B cell (primary cell): ENCODE measurements around the gene TSPAN17. TPM values are rescaled to one million over a fixed set of nuclear protein-coding genes. Genes with fewer than 3 reads are reported as not detected.

Experiments used
- ATAC-seq: fragments of 200-7000 bp; cut with Tn5 transposase; one replicate; pipeline ENCODE4 v1.10.0; 2021; ENCODE audit warnings: low read depth, mild to moderate bottlenecking, moderate number of reproducible peaks, moderate library complexity
- CTCF ChIA-PET: fragments of 350-600 bp; sonication (Branson Sonifier 250); formaldehyde crosslinking; loops from one replicate; lab custom pipeline; 2021; ENCODE audit warnings: antibody characterized with exemption, inconsistent platforms; lab: Charles Lee
- POLR2A ChIA-PET: fragments of 350-600 bp; sonication (Branson Sonifier 250); formaldehyde crosslinking; loops from one replicate; lab custom pipeline; 2021; ENCODE audit warnings: antibody characterized with exemption; lab: Charles Lee
- DNase-seq: peaks from one replicate; pipeline ENCODE4 v3.0.0; 2013
- H2AFZ ChIP-seq: 2 replicates; pipeline ENCODE4 v1.6.1; 2012; ENCODE audit warnings: mild to moderate bottlenecking, low read depth, low read length; ENCODE audit not compliant: insufficient read depth, poor library complexity, severe bottlenecking
- H3K27ac ChIP-seq, 2 donors: 1 replicate in 1 of 2; 2 replicates in 1 of 2; pipeline ENCODE4 v1.5.1; 2012 to 2013; ENCODE audit warnings: low read length in 2 of 2, mild to moderate bottlenecking in 2 of 2, moderate library complexity in 1 of 2
- H3K27me3 ChIP-seq, 4 experiments: fragments of 200-600 bp in 1 of 4; sonication (generic) in 1 of 4; replicated peaks in 1 of 4; 1 replicate in 2 of 4; 2 replicates in 2 of 4; pipeline versions ENCODE4 v1.6.1 to v1.7.0; 2013 to 2016; ENCODE audit warnings: low read length in 3 of 4, mild to moderate bottlenecking in 2 of 4, mixed read lengths in 1 of 4, moderate library complexity in 1 of 4; ENCODE audit not compliant: insufficient read depth in 4 of 4, control insufficient read depth in 3 of 4; ENCODE audit errors: control extremely low read depth in 1 of 4
- H3K36me3 ChIP-seq, 2 experiments: replicated peaks in 1 of 2; 1 replicate in 1 of 2; 2 replicates in 1 of 2; pipeline versions ENCODE4 v1.6.1 to v1.7.1; 2013; ENCODE audit warnings: low read length in 1 of 2; ENCODE audit not compliant: insufficient read depth in 2 of 2, control insufficient read depth in 1 of 2; ENCODE audit errors: control extremely low read depth in 1 of 2, extremely low read depth in 1 of 2
- H3K4me1 ChIP-seq, 2 donors: fragments of 200-600 bp in 1 of 2; sonication (generic) in 1 of 2; 1 replicate in 1 of 2; 2 replicates in 1 of 2; pipeline versions ENCODE4 v1.5.1 to v1.6.1; 2013 to 2017; ENCODE audit warnings: low read length in 2 of 2; ENCODE audit not compliant: control insufficient read depth in 2 of 2, insufficient read depth in 2 of 2
- H3K4me2 ChIP-seq: replicated peaks from 2 replicates; pipeline ENCODE3; 2012; ENCODE audit warnings: mild to moderate bottlenecking, low read depth, low read length; ENCODE audit not compliant: poor library complexity, severe bottlenecking
- H3K4me3 ChIP-seq, 5 experiments: fragments of 200-600 bp in 1 of 5; sonication (generic) in 1 of 5; 1 replicate in 3 of 5; 2 replicates in 2 of 5; pipeline versions ENCODE4 v1.5.1 to v1.7.0; 2011 to 2016; ENCODE audit warnings: low read length in 4 of 5, mild to moderate bottlenecking in 4 of 5, low read depth in 2 of 5, control low read depth in 1 of 5, moderate library complexity in 1 of 5; ENCODE audit not compliant: insufficient read depth in 1 of 5; ENCODE audit errors: control extremely low read depth in 1 of 5, extremely low read depth in 1 of 5
- H3K79me2 ChIP-seq: fragments of 200-600 bp; sonication (generic); one replicate; pipeline ENCODE4 v1.6.0; 2016; ENCODE audit warnings: low read length; ENCODE audit not compliant: control insufficient read depth, insufficient read depth
- H3K9ac ChIP-seq: fragments of 200-600 bp; sonication (generic); 2 replicates; pipeline ENCODE4 v1.6.1; 2017; ENCODE audit warnings: mild to moderate bottlenecking, low read length, moderate library complexity
- H3K9me3 ChIP-seq, 3 donors: one replicate each; pipeline versions ENCODE4 v1.6.1 to v1.7.1; 2013; ENCODE audit warnings: low read length in 2 of 3; ENCODE audit not compliant: control insufficient read depth in 2 of 3, insufficient read depth in 1 of 3; ENCODE audit errors: control extremely low read depth in 1 of 3
- H4K20me1 ChIP-seq: 2 replicates; pipeline ENCODE4 v1.6.0; 2012; ENCODE audit warnings: mild to moderate bottlenecking, low read length; ENCODE audit not compliant: insufficient read depth, control insufficient read depth, poor library complexity, severe bottlenecking
- H3K27ac Mint-ChIP-seq: one replicate; pipeline ENCODE4 v1.8.0; 2021; ENCODE audit warnings: mixed read lengths
- H3K27me3 Mint-ChIP-seq: one replicate; pipeline ENCODE4 v1.8.0; 2021; ENCODE audit warnings: mixed read lengths
- H3K4me1 Mint-ChIP-seq: one replicate; pipeline ENCODE4 v1.8.0; 2021; ENCODE audit warnings: mixed read lengths
- H3K4me3 Mint-ChIP-seq: one replicate; pipeline ENCODE4 v1.8.0; 2021; ENCODE audit warnings: mixed read lengths
- H3K9me3 Mint-ChIP-seq: one replicate; pipeline ENCODE4 v1.8.0; 2022; ENCODE audit warnings: mixed read lengths; ENCODE audit not compliant: insufficient read depth
- CTCF ChIP-seq: fragments of 200-600 bp; IDR thresholded peaks from one replicate; pipeline ENCODE4 v1.8.0; 2022; ENCODE audit warnings: antibody characterized with exemption, mild to moderate bottlenecking
- EZH2 ChIP-seq: IDR thresholded peaks from 2 replicates; pipeline ENCODE4 v1.6.1; 2012; ENCODE audit warnings: borderline replicate concordance, low read depth, mild to moderate bottlenecking, moderate library complexity, low read length; ENCODE audit not compliant: insufficient read depth, poor library complexity, severe bottlenecking
- WGBS: methylation state at CpG from one replicate; pipeline ENCODE4 v1.1.5; 2013; ENCODE audit warnings: missing lambda C conversion rate; ENCODE audit not compliant: insufficient coverage; 5-methylcytosine and 5-hydroxymethylcytosine counted together
- intact Hi-C: fragments of 100-400 bp; cut with micrococcal nuclease; formaldehyde crosslinking; loops from one replicate; pipeline ENCODE4 v1.10.0; 2022
- polyA plus RNA-seq: library from polyadenylated mRNA; depleted of rRNA; stranded (reverse); fragments of >200 nt; gene quantifications from 2 replicates; pipeline ENCODE4 v1.2.3, GENCODE V29; 2012
- total RNA-seq, 2 donors: library from RNA; stranded (reverse); fragments of 120-200 nt in 1 of 2; gene quantifications; 1 replicate in 1 of 2; 2 replicates in 1 of 2; pipeline versions ENCODE4 v1.2.3 to v1.2.4, GENCODE V29; 2013 to 2022

Gene TSPAN17
- total and polyA plus RNA-seq, 2 donors (not counting 1 experiment from before 2014, with no cell fraction given): 20.5 to 21.0 TPM

- no peaks in the 10 kb centered on the region for H3K36me3 ChIP-seq
- no peak overlapping the region for H3K27ac Mint-ChIP-seq
- no peaks in the 10 kb centered on the region for H3K79me2 ChIP-seq
- no peaks in the 10 kb centered on the region for H3K4me1 Mint-ChIP-seq
- H3K9me3 Mint-ChIP-seq: no peaks in the 10 kb centered on the region
- no peak overlapping the region for H3K27ac ChIP-seq
- 87% methylated on average over 10 of the region's 10 CpGs for WGBS
- TF ChIP-seq EZH2 (no peak), CTCF (no peak)
- peaks cover 82% of the 10 kb centered on the region for H3K27me3 Mint-ChIP-seq
- ChIA-PET POLR2A (no interaction called here), CTCF (interaction anchor here (1.9 kb wide), 1 partner anchor 33 kb away, joined by 6 read pairs; no protein-coding TSS in a partner anchor)
- peaks cover 0 to 57% (median 2%) of the 10 kb centered on the region in 4 experiments for H3K27me3 ChIP-seq
- no peak overlapping the region for H2AFZ ChIP-seq
- H3K4me2 ChIP-seq: no peak overlapping the region
- DNase-seq (no peak), ATAC-seq (no peak)
- no peaks in the 10 kb centered on the region for H4K20me1 ChIP-seq
- peaks cover 0 to 9% (median 0%) of the 10 kb centered on the region in 3 donors for H3K9me3 ChIP-seq
- intact Hi-C loops: no loop called here
- H3K4me1 ChIP-seq: no peaks in the 10 kb centered on the region
- no peak overlapping the region for H3K4me3 ChIP-seq
- no peak overlapping the region for H3K4me3 Mint-ChIP-seq
- no peak overlapping the region for H3K9ac ChIP-seq
Observed at GRCh38 chr5:176694146-176694545, 46.9 kb downstream of the TSPAN17 start.

GRCh38 chr5:176694631-176695030 lies 47.3 kb downstream of the TSPAN17 start:
- peaks cover 0 to 9% (median 0%) of the 10 kb centered on the region in 3 donors for H3K9me3 ChIP-seq
- ChIA-PET POLR2A (no interaction called here), CTCF (interaction anchor here (1.9 kb wide), 1 partner anchor 34 kb away, joined by 6 read pairs; no protein-coding TSS in a partner anchor)
- Mint-ChIP-seq H3K4me1 (no peaks in the 10 kb centered on the region), H3K9me3 (no peaks in the 10 kb centered on the region), H3K27ac (no peak overlapping the region), H3K27me3 (peaks cover 78% of the 10 kb centered on the region), H3K4me3 (no peak overlapping the region)
- H3K27ac ChIP-seq: no peak overlapping the region
- no peak overlapping the region for H3K9ac ChIP-seq
- intact Hi-C loops: no loop called here
- H3K4me2 ChIP-seq: no peak overlapping the region
- H3K36me3 ChIP-seq: no peaks in the 10 kb centered on the region
- no peak overlapping the region for H3K4me3 ChIP-seq
- 94% methylated on average over 4 of the region's 9 CpGs for WGBS
- TF ChIP-seq EZH2 (no peak), CTCF (no peak)
- H3K27me3 ChIP-seq: peaks cover 0 to 54% (median 2%) of the 10 kb centered on the region in 4 experiments
- DNase-seq: no peak
- no peaks in the 10 kb centered on the region for H3K79me2 ChIP-seq
- no peak for ATAC-seq
- H4K20me1 ChIP-seq: no peaks in the 10 kb centered on the region
- H3K4me1 ChIP-seq: no peaks in the 10 kb centered on the region
- no peak overlapping the region for H2AFZ ChIP-seq
